Suprapubic skin (tissue), 4 donors: ENCODE results near the gene GMPPB. TPM values are rescaled to one million over a fixed set of nuclear protein-coding genes. Genes with fewer than 3 reads are reported as not detected.

ENCODE experiments used
- DNase-seq, 2 donors: peaks; one replicate each; pipeline ENCODE4 v3.0.0-alpha.2; 2019; ENCODE audit warnings: low spot score in 2 of 2
- H3K27ac ChIP-seq: fragments of 200-600 bp; sonication (generic); one replicate; pipeline ENCODE4 v1.5.1; 2019
- H3K27me3 ChIP-seq: fragments of 200-600 bp; sonication (generic); one replicate; pipeline ENCODE4 v1.5.1; 2019
- H3K36me3 ChIP-seq: fragments of 200-600 bp; sonication (generic); one replicate; pipeline ENCODE4 v1.5.1; 2019
- H3K4me1 ChIP-seq: fragments of 200-600 bp; sonication (generic); one replicate; pipeline ENCODE4 v1.5.1; 2019
- H3K4me3 ChIP-seq: fragments of 200-600 bp; sonication (generic); one replicate; pipeline ENCODE4 v1.5.1; 2019; ENCODE audit warnings: mild to moderate bottlenecking
- H3K9me3 ChIP-seq: fragments of 200-600 bp; sonication (generic); one replicate; pipeline ENCODE4 v1.5.1; 2019
- CTCF ChIP-seq, 2 donors: fragments of 200-600 bp in 1 of 2; fragments of 450-650 bp in 1 of 2; sonication (generic) in 1 of 2; IDR thresholded peaks; one replicate each; pipeline ENCODE4 v1.5.1; 2016 to 2019; ENCODE audit warnings: antibody characterized with exemption in 2 of 2, mild to moderate bottlenecking in 1 of 2, moderate library complexity in 1 of 2
- EP300 ChIP-seq: sonication (generic); formaldehyde crosslinking; IDR thresholded peaks from one replicate; pipeline ENCODE4 v1.6.1; 2017; ENCODE audit warnings: antibody characterized with exemption
- POLR2A ChIP-seq, 2 donors: fragments of 450-650 bp; IDR thresholded peaks; one replicate each; pipeline ENCODE4 v1.6.1; 2017; ENCODE audit warnings: antibody characterized with exemption in 2 of 2, mild to moderate bottlenecking in 2 of 2, moderate library complexity in 2 of 2
- POLR2AphosphoS5 ChIP-seq, 3 donors: sonication (generic); formaldehyde crosslinking; IDR thresholded peaks; one replicate each; pipeline ENCODE4 v1.6.1; 2017; ENCODE audit warnings: antibody characterized with exemption in 3 of 3
- WGBS: methylation state at CpG from one replicate; pipeline ENCODE4 v1.1.5; 2018; 5-methylcytosine and 5-hydroxymethylcytosine counted together
- total RNA-seq, 4 donors: library from RNA; depleted of rRNA; stranded (reverse); fragments of >200 nt; gene quantifications; one replicate each; pipeline ENCODE4 v1.1.0, GENCODE V29; 2016

The GMPPB gene
- total RNA-seq, result 10 to 100 TPM; 14.0 to 25.0 (median 17.3) TPM

GRCh38 chr3:49723628-49724551 is at the start of gene GMPPB:
Gene GMPPB, minus strand, starts transcription at chr3:49723951. Its CDS starts 225 bp downstream, at chr3:49723726.
- Histone ChIP-seq H3K4me1 (peaks cover 46% of the 10 kb centered on the region), H3K9me3 (no peaks in the 10 kb centered on the region), H3K27me3 (no peaks in the 10 kb centered on the region), H3K36me3 (peaks cover 46% of the 10 kb centered on the region), H3K27ac (peak within 1 kb of the TSS; percentile 95), H3K4me3 (peak within 1 kb of the TSS; percentile 94)
- TF ChIP-seq POLR2A (IDR thresholded peaks at IDR 0.05), result peak; percentile 41 to 60
- peak; percentile 28 to 95 (median 47) for TF ChIP-seq POLR2AphosphoS5 (IDR thresholded peaks at IDR 0.05)
- no peak for TF ChIP-seq CTCF (IDR thresholded peaks at IDR 0.05)
- no peak for TF ChIP-seq EP300
- peak; percentile 97 to 99 for DNase-seq
- WGBS, result 0% methylated on average over 28 of the region's 102 CpGs

GRCh38 chr3:49772703-49773102 is 49.0 kb upstream of the GMPPB start:
- no peaks in the 10 kb centered on the region for H3K27me3 ChIP-seq
- H3K36me3 ChIP-seq, result peaks cover 17% of the 10 kb centered on the region
- H3K4me1 ChIP-seq, result peaks cover 3% of the 10 kb centered on the region
- no peak for TF ChIP-seq POLR2AphosphoS5 (IDR thresholded peaks at IDR 0.05)
- no peak for TF ChIP-seq CTCF (IDR thresholded peaks at IDR 0.05)
- no peak for TF ChIP-seq POLR2A (IDR thresholded peaks at IDR 0.05)
- no peak for TF ChIP-seq EP300
- no peak overlapping the region for H3K27ac ChIP-seq
- no peak overlapping the region for H3K4me3 ChIP-seq
- WGBS, result 92% methylated on average over 2 of the region's 2 CpGs
- peak in 1 of 2 donors; percentile 26 for DNase-seq
- H3K9me3 ChIP-seq, result no peaks in the 10 kb centered on the region

DNA sequence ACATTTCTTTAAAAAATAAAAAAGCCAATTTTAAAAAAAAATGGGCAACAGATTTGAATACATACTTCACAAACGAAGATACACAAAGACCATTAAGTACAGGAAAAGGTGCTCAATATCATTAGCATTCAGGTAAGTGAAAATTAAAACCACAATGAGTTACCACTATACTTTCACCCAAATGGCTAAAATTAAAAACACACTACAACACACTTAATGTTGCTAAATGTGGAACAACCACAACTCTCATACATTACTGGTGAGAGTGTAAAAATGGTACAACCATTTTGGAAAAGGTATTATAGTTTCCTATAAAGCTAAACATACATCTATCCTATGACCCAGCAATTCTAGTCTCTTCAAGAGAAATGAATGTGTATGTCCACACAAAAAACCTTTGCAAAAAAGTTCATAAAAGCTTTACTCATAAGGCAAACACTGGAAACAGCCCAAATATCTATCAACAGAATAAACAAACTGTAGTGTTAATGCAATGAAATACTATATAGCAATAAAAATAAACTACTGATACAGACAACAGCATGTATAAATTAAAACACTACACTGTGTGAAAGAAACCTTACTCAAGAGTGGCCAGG is 47.7 kb upstream of the GMPPB start:
- H3K4me3 ChIP-seq, result no peak overlapping the region
- no peaks in the 10 kb centered on the region for H3K27me3 ChIP-seq
- peaks cover 3% of the 10 kb centered on the region for H3K4me1 ChIP-seq
- no peak for TF ChIP-seq CTCF (IDR thresholded peaks at IDR 0.05)
- TF ChIP-seq POLR2A (IDR thresholded peaks at IDR 0.05), result no peak
- no peak for TF ChIP-seq EP300
- no peak for TF ChIP-seq POLR2AphosphoS5 (IDR thresholded peaks at IDR 0.05)
- peaks cover 6% of the 10 kb centered on the region for H3K36me3 ChIP-seq
- no peaks in the 10 kb centered on the region for H3K9me3 ChIP-seq
- 71% methylated on average over 1 of the region's 1 CpG for WGBS
- no peak for DNase-seq
- no peak overlapping the region for H3K27ac ChIP-seq

- Histone ChIP-seq H3K27ac (no peak overlapping the region), H3K27me3 (no peaks in the 10 kb centered on the region), H3K9me3 (no peaks in the 10 kb centered on the region), H3K4me1 (no peaks in the 10 kb centered on the region), H3K36me3 (peaks cover 6% of the 10 kb centered on the region), H3K4me3 (no peak overlapping the region)
- TF ChIP-seq POLR2A (IDR thresholded peaks at IDR 0.05) (no peak), CTCF (IDR thresholded peaks at IDR 0.05) (no peak), POLR2AphosphoS5 (IDR thresholded peaks at IDR 0.05) (no peak), EP300 (no peak)
- peak in 1 of 2 donors; percentile 18 for DNase-seq
Measured at GRCh38 chr3:49769926-49770325, 46.2 kb upstream of the GMPPB start.

DNA sequence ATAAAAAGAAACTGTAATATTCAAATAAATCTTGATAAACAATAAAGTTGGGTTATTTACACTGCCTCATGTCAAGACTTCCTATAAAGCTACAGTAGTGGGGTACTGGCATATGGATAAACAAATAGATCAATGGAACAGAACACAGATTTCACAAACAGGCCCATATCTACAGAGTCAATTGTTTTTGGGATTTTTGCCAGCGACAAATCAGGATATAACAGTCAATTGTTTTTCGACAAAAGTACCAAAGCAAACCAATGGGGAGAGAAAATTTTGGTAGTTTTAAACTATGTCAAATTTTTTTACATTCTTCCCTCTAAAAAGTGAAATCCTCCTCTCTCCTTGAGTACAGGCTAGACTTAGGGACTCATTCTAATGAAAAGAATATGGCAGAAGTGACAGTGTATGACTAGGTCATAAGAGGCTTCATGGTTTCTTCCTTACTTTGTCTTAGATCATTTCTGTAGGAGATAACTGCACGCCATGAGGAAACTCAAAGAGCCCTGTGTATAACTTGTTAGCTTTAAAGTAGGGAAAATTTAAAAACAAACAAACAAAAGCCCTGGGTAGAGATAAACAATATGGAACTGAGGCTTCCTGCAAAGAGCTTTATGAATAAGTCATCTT is 45.6 kb upstream of the GMPPB start:
- TF ChIP-seq CTCF (IDR thresholded peaks at IDR 0.05), result no peak
- H3K27me3 ChIP-seq, result no peaks in the 10 kb centered on the region
- no peaks in the 10 kb centered on the region for H3K9me3 ChIP-seq
- H3K4me3 ChIP-seq, result no peak overlapping the region
- peaks cover 6% of the 10 kb centered on the region for H3K36me3 ChIP-seq
- no peak for DNase-seq
- 86% methylated on average over 3 of the region's 3 CpGs for WGBS
- no peaks in the 10 kb centered on the region for H3K4me1 ChIP-seq
- no peak overlapping the region for H3K27ac ChIP-seq
